Activated CD8-positive, alpha-beta T cell treated with anti-CD3 and anti-CD28 coated beads for 36 hours (primary cell): Measurements from ENCODE around the gene TTC28. TPM values are rescaled to one million over a fixed set of nuclear protein-coding genes. Genes with fewer than 3 reads are reported as not detected.
"Not testable (repeated sequence)": the region's sequence is repeated elsewhere in the genome, so short reads cannot be mapped to it uniquely, and the experiment has no call there.

Experiments
- ATAC-seq: fragments of 200-7000 bp; cut with Tn5 transposase; one replicate; pipeline ENCODE4 v1.10.0; 2021; ENCODE audit warnings: mild to moderate bottlenecking, moderate library complexity
- CTCF ChIA-PET: fragments of 350-600 bp; sonication (Branson Sonifier 250); formaldehyde crosslinking; loops from one replicate; lab custom pipeline; 2021; ENCODE audit warnings: antibody characterized with exemption; lab: Charles Lee
- POLR2A ChIA-PET: fragments of 350-600 bp; sonication (Branson Sonifier 250); formaldehyde crosslinking; loops from one replicate; lab custom pipeline; 2021; ENCODE audit warnings: antibody characterized with exemption; lab: Charles Lee
- DNase-seq: peaks from one replicate; pipeline ENCODE4 v3.0.0-alpha.2; 2020
- H3K27ac Mint-ChIP-seq: one replicate; pipeline ENCODE4 v1.8.0; 2021; ENCODE audit warnings: mild to moderate bottlenecking, mixed read lengths
- H3K27me3 Mint-ChIP-seq: one replicate; pipeline ENCODE4 v1.8.0; 2021; ENCODE audit warnings: mixed read lengths
- H3K36me3 Mint-ChIP-seq: one replicate; pipeline ENCODE4 v1.8.0; 2021; ENCODE audit warnings: low read depth, mixed read lengths
- H3K4me1 Mint-ChIP-seq: one replicate; pipeline ENCODE4 v1.8.0; 2021; ENCODE audit warnings: low read depth, mixed read lengths
- H3K4me3 Mint-ChIP-seq: one replicate; pipeline ENCODE4 v1.8.0; 2021; ENCODE audit warnings: mild to moderate bottlenecking, moderate library complexity, mixed read lengths
- H3K9me3 Mint-ChIP-seq: one replicate; pipeline ENCODE4 v1.8.0; 2021; ENCODE audit warnings: mixed read lengths
- CTCF ChIP-seq: fragments of 200-600 bp; IDR thresholded peaks from one replicate; pipeline ENCODE4 v1.8.0; 2022; ENCODE audit warnings: antibody characterized with exemption, mild to moderate bottlenecking
- intact Hi-C: fragments of 100-400 bp; cut with micrococcal nuclease; formaldehyde crosslinking; loops from one replicate; pipeline ENCODE4 v1.10.0; 2022
- total RNA-seq, 2 experiments: library from RNA; stranded (reverse); gene quantifications; one replicate each; pipeline ENCODE4 v1.2.3, GENCODE V29; 2021

TTC28 gene
- total RNA-seq, 2 experiments from 2014 or later, result 0.58 to 1.9 TPM

GRCh38 chr22:28629420-28630176 is 50.0 kb downstream of the TTC28 start:
- no peak for DNase-seq
- Mint-ChIP-seq H3K27ac (no peak overlapping the region), H3K4me3 (no peak overlapping the region), H3K36me3 (no peaks in the 10 kb centered on the region), H3K27me3 (peaks cover 37% of the 10 kb centered on the region), H3K4me1 (no peaks in the 10 kb centered on the region), H3K9me3 (no peaks in the 10 kb centered on the region)
- ChIA-PET POLR2A (interaction anchor here (0.6 kb wide), 1 partner anchor 69 kb away, joined by 3 read pairs; no protein-coding TSS in a partner anchor), CTCF (interaction anchor here (1.5 kb wide), 1 partner anchor 11 kb away, joined by 3 read pairs; no protein-coding TSS in a partner anchor)
- ATAC-seq, result no peak
- no peak for TF ChIP-seq CTCF
- intact Hi-C loops, result no loop called here

- ChIA-PET CTCF (no interaction called here), POLR2A (no interaction called here)
- intact Hi-C loops, result no loop called here
- peaks cover 38% of the 10 kb centered on the region for H3K27me3 Mint-ChIP-seq
- H3K4me1 Mint-ChIP-seq, result no peaks in the 10 kb centered on the region
- H3K9me3 Mint-ChIP-seq, result no peaks in the 10 kb centered on the region
- no peak for DNase-seq
- no peak for ATAC-seq
- H3K27ac Mint-ChIP-seq, result no peak overlapping the region
- no peaks in the 10 kb centered on the region for H3K36me3 Mint-ChIP-seq
- TF ChIP-seq CTCF, result no peak
- no peak overlapping the region for H3K4me3 Mint-ChIP-seq
Observed at GRCh38 chr22:28628766-28629165, 50.9 kb downstream of the TTC28 start.

GRCh38 chr22:28627791-28628190 is 51.8 kb downstream of the TTC28 start:
- DNase-seq, result no peak
- intact Hi-C loops, result no loop called here
- TF ChIP-seq CTCF, result no peak
- H3K27me3 Mint-ChIP-seq, result peaks cover 34% of the 10 kb centered on the region
- POLR2A ChIA-PET, result no interaction called here
- CTCF ChIA-PET, result no interaction called here
- no peaks in the 10 kb centered on the region for H3K9me3 Mint-ChIP-seq
- no peak for ATAC-seq
- no peak overlapping the region for H3K4me3 Mint-ChIP-seq
- H3K27ac Mint-ChIP-seq, result no peak overlapping the region
- H3K36me3 Mint-ChIP-seq, result no peaks in the 10 kb centered on the region
- H3K4me1 Mint-ChIP-seq, result no peaks in the 10 kb centered on the region

- H3K27me3 Mint-ChIP-seq, result peaks cover 26% of the 10 kb centered on the region
- ATAC-seq (no peak), DNase-seq (no peak)
- intact Hi-C loops, result no loop called here
- H3K4me3 Mint-ChIP-seq, result no peak overlapping the region
- no peaks in the 10 kb centered on the region for H3K36me3 Mint-ChIP-seq
- ChIA-PET POLR2A (interaction anchor here (0.6 kb wide), 1 partner anchor 86 kb away, joined by 3 read pairs; no protein-coding TSS in a partner anchor), CTCF (interaction anchor here (1.4 to 1.8 kb wide), 2 partner anchors 210 to 235 kb away, joined by 3 to 4 read pairs; no protein-coding TSS in a partner anchor)
- no peaks in the 10 kb centered on the region for H3K9me3 Mint-ChIP-seq
- no peak overlapping the region for H3K27ac Mint-ChIP-seq
- TF ChIP-seq CTCF, result no peak
- H3K4me1 Mint-ChIP-seq, result no peaks in the 10 kb centered on the region
Observed at GRCh38 chr22:28620244-28620922, 59.3 kb downstream of the TTC28 start.

- POLR2A ChIA-PET, result interaction anchor here (0.6 kb wide), 1 partner anchor 119 kb away, joined by 3 read pairs; no protein-coding TSS in a partner anchor
- TF ChIP-seq CTCF, result no peak
- Mint-ChIP-seq H3K9me3 (no peaks in the 10 kb centered on the region), H3K27me3 (peaks cover 32% of the 10 kb centered on the region), H3K4me3 (no peak overlapping the region), H3K27ac (no peak overlapping the region), H3K36me3 (no peaks in the 10 kb centered on the region), H3K4me1 (no peaks in the 10 kb centered on the region)
- CTCF ChIA-PET, result interaction anchor here (1.5 to 1.6 kb wide), 2 partner anchors 11 to 210 kb away, joined by 3 to 10 read pairs; no protein-coding TSS in a partner anchor
- intact Hi-C loops, result no loop called here
- no peak for DNase-seq
- no peak for ATAC-seq
Observed at GRCh38 chr22:28619236-28619635, 60.4 kb downstream of the TTC28 start.

GRCh38 chr22:28615423-28615822 is 64.2 kb downstream of the TTC28 start:
- intact Hi-C loops, H3K36me3 Mint-ChIP-seq: not testable (repeated sequence)

More at GRCh38 chr22:28615423-28615822, 64.2 kb downstream of the TTC28 start:
- H3K9me3 Mint-ChIP-seq, ATAC-seq, DNase-seq, POLR2A ChIA-PET, CTCF ChIA-PET, H3K27ac Mint-ChIP-seq, H3K4me1 Mint-ChIP-seq, H3K4me3 Mint-ChIP-seq: not testable (repeated sequence)
- peaks cover 58% of the 10 kb centered on the region for H3K27me3 Mint-ChIP-seq
